Mucosa of rectum (tissue), 2 donors: Measurements from ENCODE around the gene VTCN1.

Experiments
- H3K27ac ChIP-seq, 2 donors: one replicate each; pipeline ENCODE4 v1.7.0; 2013; ENCODE audit warnings: inconsistent platforms in 2 of 2, low read depth in 2 of 2, low read length in 2 of 2
- H3K27me3 ChIP-seq, 2 donors: one replicate each; pipeline ENCODE4 v1.7.0; 2013; ENCODE audit warnings: low read length in 2 of 2; ENCODE audit not compliant: control insufficient read depth in 2 of 2, insufficient read depth in 2 of 2
- H3K36me3 ChIP-seq, 2 donors: one replicate each; pipeline ENCODE4 v1.7.0; 2013; ENCODE audit warnings: low read length in 2 of 2; ENCODE audit not compliant: control insufficient read depth in 2 of 2, insufficient read depth in 2 of 2
- H3K4me1 ChIP-seq, 2 donors: one replicate each; pipeline ENCODE4 v1.7.0; 2013; ENCODE audit warnings: low read length in 2 of 2, mild to moderate bottlenecking in 1 of 2; ENCODE audit not compliant: control insufficient read depth in 2 of 2, insufficient read depth in 2 of 2
- H3K4me3 ChIP-seq, 2 donors: one replicate each; pipeline ENCODE4 v1.7.0; 2013; ENCODE audit warnings: low read length in 2 of 2
- H3K9ac ChIP-seq, 2 donors: one replicate each; pipeline ENCODE4 v1.7.0; 2013; ENCODE audit warnings: low read length in 2 of 2, low read depth in 1 of 2, mild to moderate bottlenecking in 1 of 2
- H3K9me3 ChIP-seq, 2 donors: one replicate each; pipeline ENCODE4 v1.7.0; 2013; ENCODE audit warnings: low read length in 2 of 2; ENCODE audit not compliant: control insufficient read depth in 2 of 2
- donor health status: healthy.
- donor health status: Normal muscosa, but diverticular disease.

Gene VTCN1

DNA sequence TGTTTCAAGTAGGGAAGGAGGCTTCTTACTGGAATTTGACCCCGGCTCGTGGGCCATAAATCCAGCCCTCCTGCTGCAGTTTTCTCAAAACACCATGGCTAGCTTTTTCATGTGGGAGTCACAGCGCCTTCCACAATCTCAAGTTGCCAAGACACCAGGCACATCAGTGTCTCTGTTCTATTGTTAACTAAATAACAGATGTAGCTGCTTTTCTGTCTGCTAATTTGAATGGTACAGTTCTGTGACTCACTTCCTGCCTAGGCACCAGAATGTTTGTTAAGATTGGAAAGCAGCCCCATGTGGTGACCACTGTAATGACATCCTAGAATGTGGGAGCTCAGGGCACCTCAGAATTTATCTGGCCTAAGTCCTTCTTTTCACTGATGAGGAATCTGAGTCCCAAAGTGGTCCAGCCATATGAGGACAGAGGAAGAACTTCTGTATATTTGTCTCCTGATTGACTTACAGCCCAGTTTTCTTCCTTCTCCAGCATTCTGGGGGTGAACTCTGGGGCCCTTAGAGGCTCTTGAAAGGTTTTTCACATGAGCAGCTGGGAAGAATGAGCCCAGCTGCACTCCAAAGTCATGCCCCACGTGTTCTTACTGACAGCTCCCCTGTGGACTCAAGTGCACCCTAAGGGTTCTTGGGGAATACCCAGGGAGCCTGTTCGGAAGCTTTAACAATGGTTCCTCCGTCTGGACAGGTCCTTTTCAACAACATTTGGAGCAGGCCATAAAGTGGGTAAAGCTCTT is 116.7 kb downstream of the VTCN1 start:
- Histone ChIP-seq H3K27me3 (no peaks in the 10 kb centered on the region), H3K4me3 (no peak overlapping the region), H3K4me1 (no peaks in the 10 kb centered on the region), H3K36me3 (peaks cover 34 to 44% of the 10 kb centered on the region in 2 donors), H3K9ac (no peak overlapping the region), H3K9me3 (no peaks in the 10 kb centered on the region), H3K27ac (peak overlapping the region in 1 of 2 donors; percentile 43)
